ENCODE results near the gene NRG3. TPM values are rescaled to one million over a fixed set of nuclear protein-coding genes. Genes with fewer than 3 reads are reported as not detected.

Gene NRG3
- total RNA-seq, 1 experiment from 2014 or later, result not detected

DNA sequence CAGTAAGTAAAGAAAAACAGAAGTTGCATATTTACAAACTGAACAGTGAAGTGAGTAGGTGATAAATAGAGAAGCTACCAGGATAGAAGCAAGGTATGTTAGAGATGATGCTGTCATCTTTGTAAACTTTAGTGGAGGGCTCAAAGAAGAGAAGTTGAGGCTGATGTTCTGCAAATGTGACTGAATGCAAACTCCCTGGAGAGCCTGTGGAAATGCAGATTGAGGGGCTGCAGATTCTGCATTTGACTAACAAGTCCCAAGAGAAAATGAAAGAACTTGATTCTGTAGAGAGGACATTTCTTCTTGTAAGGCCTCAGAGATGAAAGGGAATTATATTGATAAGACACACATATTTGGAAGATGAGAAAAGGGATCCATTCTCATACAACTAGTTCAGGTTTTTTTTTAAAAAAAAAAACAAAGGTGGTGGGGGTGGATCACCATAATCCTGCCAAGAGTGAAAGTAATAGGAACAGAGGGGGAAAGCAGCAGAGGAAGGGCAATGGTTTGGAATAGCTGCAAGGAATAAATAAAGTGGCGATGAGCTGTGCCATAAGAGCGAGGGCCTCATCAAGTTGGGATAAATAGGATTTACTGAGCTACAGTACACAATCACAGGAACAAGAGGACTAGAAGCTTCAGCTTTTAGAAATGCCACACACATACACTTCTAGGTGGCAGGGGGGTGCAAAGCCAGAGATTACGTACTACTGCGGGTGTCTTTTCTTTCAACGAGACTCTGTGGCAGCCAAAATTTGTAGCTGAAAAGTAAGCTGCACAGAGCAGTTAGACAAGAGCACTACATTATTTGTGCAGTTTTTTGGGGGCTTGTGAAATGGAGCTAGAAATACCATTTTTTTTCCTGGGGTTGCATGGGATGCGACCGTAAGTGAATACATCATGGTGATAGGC is 778.5 kb downstream of the NRG3 start (continued):
- TF ChIP-seq REST (IDR thresholded peaks at IDR 0.05; ENCODE audit: low read depth), result no peak
- no peak for TF ChIP-seq FOSL1 (IDR thresholded peaks at IDR 0.05; ENCODE audit: low read depth)
- TF ChIP-seq, protein P1, sequence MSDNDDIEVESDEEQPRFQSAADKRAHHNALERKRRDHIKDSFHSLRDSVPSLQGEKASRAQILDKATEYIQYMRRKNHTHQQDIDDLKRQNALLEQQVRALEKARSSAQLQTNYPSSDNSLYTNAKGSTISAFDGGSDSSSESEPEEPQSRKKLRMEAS (IDR thresholded peaks at IDR 0.05), result no peak
- TF ChIP-seq SP1 (IDR thresholded peaks at IDR 0.05; ENCODE audit: low read depth), result no peak

GRCh38 chr10:82660205-82660604 is 785.2 kb downstream of the NRG3 start:
- Histone ChIP-seq H3K27me3 (ENCODE audit: insufficient read depth, low read length) (no peaks in the 10 kb centered on the region), H3K9me3 (ENCODE audit: control insufficient read depth in 1 of 2, insufficient read depth in 1 of 2, low read depth in 1 of 2, low read length in 2 of 2) (peaks cover 0 to 20% of the 10 kb centered on the region in 2 experiments; a peak in 2 of 4 replicates), H3K79me2 (ENCODE audit: insufficient read depth, low read length) (no peaks in the 10 kb centered on the region), H3K4me1 (ENCODE audit: control insufficient read depth in 1 of 2, insufficient read depth in 2 of 2, low read length in 2 of 2) (no peaks in the 10 kb centered on the region), H3K27ac (ENCODE audit: low read depth, low read length) (no peak overlapping the region), H2AFZ (ENCODE audit: low read depth, low read length, poor library complexity, severe bottlenecking) (no peak overlapping the region), H3K9ac (ENCODE audit: low read length) (no peak overlapping the region), H3K4me3 (replicated peaks in 1 of 2; ENCODE audit: low read depth in 1 of 2, low read length in 2 of 2) (no peak overlapping the region), H3K4me2 (ENCODE audit: low read length) (no peak overlapping the region), H4K20me1 (ENCODE audit: insufficient read depth) (no peaks in the 10 kb centered on the region), H3K9me2 (ENCODE audit: insufficient read depth) (no peaks in the 10 kb centered on the region), H3K36me3 (ENCODE audit: control insufficient read depth in 1 of 2, insufficient read depth in 2 of 2, low read length in 2 of 2) (no peaks in the 10 kb centered on the region)
- ChIA-PET POLR2A (no interaction called here), CTCF (no interaction called here), RAD21 (ENCODE audit: low non-redundant PET in 1 of 2, low total read pairs in 2 of 2, uncharacterized antibody in 2 of 2, unreplicated experiment in 2 of 2) (no interaction called here)
- DNase-seq (ENCODE audit: low read depth, low spot score) (no peak), ATAC-seq (no peak)
- BruUV-seq (replicated peaks), result no TSS peak
- intact Hi-C loops (cut with micrococcal nuclease), result no loop called here
- TF ChIP-seq JUND (IDR thresholded peaks at IDR 0.05), result no peak
- TF ChIP-seq ZNF274 (IDR thresholded peaks at IDR 0.05; ENCODE audit: low read depth, low read length), result no peak
- no peak for TF ChIP-seq SP1 (IDR thresholded peaks at IDR 0.05; ENCODE audit: low read depth)
- TF ChIP-seq POLR2AphosphoS5 (IDR thresholded peaks at IDR 0.05; ENCODE audit: low read depth, low read length), result no peak
- TF ChIP-seq, protein P2, sequence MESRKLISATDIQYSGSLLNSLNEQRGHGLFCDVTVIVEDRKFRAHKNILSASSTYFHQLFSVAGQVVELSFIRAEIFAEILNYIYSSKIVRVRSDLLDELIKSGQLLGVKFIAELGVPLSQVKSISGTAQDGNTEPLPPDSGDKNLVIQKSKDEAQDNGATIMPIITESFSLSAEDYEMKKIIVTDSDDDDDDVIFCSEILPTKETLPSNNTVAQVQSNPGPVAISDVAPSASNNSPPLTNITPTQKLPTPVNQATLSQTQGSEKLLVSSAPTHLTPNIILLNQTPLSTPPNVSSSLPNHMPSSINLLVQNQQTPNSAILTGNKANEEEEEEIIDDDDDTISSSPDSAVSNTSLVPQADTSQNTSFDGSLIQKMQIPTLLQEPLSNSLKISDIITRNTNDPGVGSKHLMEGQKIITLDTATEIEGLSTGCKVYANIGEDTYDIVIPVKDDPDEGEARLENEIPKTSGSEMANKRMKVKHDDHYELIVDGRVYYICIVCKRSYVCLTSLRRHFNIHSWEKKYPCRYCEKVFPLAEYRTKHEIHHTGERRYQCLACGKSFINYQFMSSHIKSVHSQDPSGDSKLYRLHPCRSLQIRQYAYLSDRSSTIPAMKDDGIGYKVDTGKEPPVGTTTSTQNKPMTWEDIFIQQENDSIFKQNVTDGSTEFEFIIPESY (IDR thresholded peaks at IDR 0.05; ENCODE audit: extremely low read depth, insufficient replicate concordance, low read length), result no peak
- TF ChIP-seq SIN3A (IDR thresholded peaks at IDR 0.05; ENCODE audit: low read depth), result no peak
- no peak for TF ChIP-seq RAD21 (IDR thresholded peaks at IDR 0.05; ENCODE audit: low read depth)
- no peak for TF ChIP-seq SRF (IDR thresholded peaks at IDR 0.05; ENCODE audit: low read depth)
- TF ChIP-seq, protein P3, sequence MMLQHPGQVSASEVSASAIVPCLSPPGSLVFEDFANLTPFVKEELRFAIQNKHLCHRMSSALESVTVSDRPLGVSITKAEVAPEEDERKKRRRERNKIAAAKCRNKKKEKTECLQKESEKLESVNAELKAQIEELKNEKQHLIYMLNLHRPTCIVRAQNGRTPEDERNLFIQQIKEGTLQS (IDR thresholded peaks at IDR 0.05), result no peak
- TF ChIP-seq EZH2phosphoT487 (IDR thresholded peaks at IDR 0.05; ENCODE audit: borderline replicate concordance), result no peak
- no peak for TF ChIP-seq EZH2 (IDR thresholded peaks at IDR 0.05)
- no peak for TF ChIP-seq CEBPB (IDR thresholded peaks at IDR 0.05; ENCODE audit: low read depth)
- TF ChIP-seq ELF1 (IDR thresholded peaks at IDR 0.05; ENCODE audit: borderline replicate concordance, low read depth), result no peak
